Endodermal cell (in vitro differentiated cells): Measurements from ENCODE around the gene TM4SF5. TPM values are rescaled to one million over a fixed set of nuclear protein-coding genes. Genes with fewer than 3 reads are reported as not detected.

Source experiments
- DNase-seq: peaks from one replicate; pipeline ENCODE4 v3.0.0-alpha.2; 2017
- H3K27ac ChIP-seq: 2 replicates; pipeline ENCODE4 v1.5.1; 2013; ENCODE audit warnings: mild to moderate bottlenecking, low read depth, low read length, moderate library complexity
- H3K27me3 ChIP-seq: 2 replicates; pipeline ENCODE4 v1.6.1; 2013; ENCODE audit warnings: mild to moderate bottlenecking, low read length, moderate library complexity; ENCODE audit not compliant: insufficient read depth, control insufficient read depth, poor library complexity, severe bottlenecking
- H3K36me3 ChIP-seq: 2 replicates; pipeline ENCODE4 v1.7.0; 2013; ENCODE audit warnings: mild to moderate bottlenecking, low read length, moderate library complexity; ENCODE audit not compliant: control insufficient read depth, insufficient read depth
- H3K4me1 ChIP-seq: one replicate; pipeline ENCODE4 v1.7.0; 2013; ENCODE audit warnings: low read length; ENCODE audit not compliant: control insufficient read depth, insufficient read depth
- H3K4me3 ChIP-seq: 2 replicates; pipeline ENCODE4 v1.5.1; 2013; ENCODE audit warnings: mild to moderate bottlenecking, low read length, moderate library complexity
- H3K9ac ChIP-seq: 2 replicates; pipeline ENCODE4 v1.6.1; 2013; ENCODE audit warnings: mild to moderate bottlenecking, low read length, moderate library complexity; ENCODE audit not compliant: poor library complexity, severe bottlenecking; ENCODE audit errors: extremely low read depth
- H3K9me3 ChIP-seq: 2 replicates; pipeline ENCODE4 v1.6.1; 2013; ENCODE audit warnings: mild to moderate bottlenecking, low read length, moderate library complexity; ENCODE audit not compliant: control insufficient read depth
- H3K27ac Mint-ChIP-seq: 2 replicates; pipeline ENCODE4 v1.8.0; 2020; ENCODE audit warnings: mixed read lengths
- H3K27me3 Mint-ChIP-seq: 2 replicates; pipeline ENCODE4 v1.8.0; 2021; ENCODE audit warnings: mild to moderate bottlenecking, mixed read lengths; ENCODE audit not compliant: insufficient read depth
- H3K36me3 Mint-ChIP-seq: 2 replicates; pipeline ENCODE4 v1.8.0; 2020; ENCODE audit warnings: low read depth, mixed read lengths
- H3K4me1 Mint-ChIP-seq: 2 replicates; pipeline ENCODE4 v1.8.0; 2020; ENCODE audit warnings: mixed read lengths
- H3K4me3 Mint-ChIP-seq: 2 replicates; pipeline ENCODE4 v1.8.0; 2020; ENCODE audit warnings: mild to moderate bottlenecking, moderate library complexity, mixed read lengths
- H3K9me3 Mint-ChIP-seq: 2 replicates; pipeline ENCODE4 v1.8.0; 2020; ENCODE audit warnings: mild to moderate bottlenecking, mixed read lengths
- WGBS, 2 experiments: methylation state at CpG; one replicate each; pipeline versions ENCODE4 v1.1.5 to v1.1.7; 2013; ENCODE audit warnings: missing lambda C conversion rate in 2 of 2, mixed read lengths in 1 of 2; ENCODE audit not compliant: insufficient coverage in 1 of 2, insufficient read length in 1 of 2; 5-methylcytosine and 5-hydroxymethylcytosine counted together
- total RNA-seq, 2 donors: library from RNA; stranded (reverse); fragmentation: NEBNext Ultra II Directional in 1 of 2; extraction: Animal tissue kit (Norgen Biotek cat#: 25700) in 1 of 2; gene quantifications; 2 replicates in 1 of 2; 3 replicates in 1 of 2; pipeline ENCODE4 v1.2.1, GENCODE V29; 2021
- TF ChIP-seq, protein P1 (sequence below): fragments of 200-600 bp; sonication (generic); conservative IDR thresholded peaks from 2 replicates; pipeline ENCODE4 v1.5.0; 2021; ENCODE audit warnings: antibody characterized with exemption, mild to moderate bottlenecking

Gene TM4SF5
- total RNA-seq, 2 donors from 2014 or later = not detected

DNA sequence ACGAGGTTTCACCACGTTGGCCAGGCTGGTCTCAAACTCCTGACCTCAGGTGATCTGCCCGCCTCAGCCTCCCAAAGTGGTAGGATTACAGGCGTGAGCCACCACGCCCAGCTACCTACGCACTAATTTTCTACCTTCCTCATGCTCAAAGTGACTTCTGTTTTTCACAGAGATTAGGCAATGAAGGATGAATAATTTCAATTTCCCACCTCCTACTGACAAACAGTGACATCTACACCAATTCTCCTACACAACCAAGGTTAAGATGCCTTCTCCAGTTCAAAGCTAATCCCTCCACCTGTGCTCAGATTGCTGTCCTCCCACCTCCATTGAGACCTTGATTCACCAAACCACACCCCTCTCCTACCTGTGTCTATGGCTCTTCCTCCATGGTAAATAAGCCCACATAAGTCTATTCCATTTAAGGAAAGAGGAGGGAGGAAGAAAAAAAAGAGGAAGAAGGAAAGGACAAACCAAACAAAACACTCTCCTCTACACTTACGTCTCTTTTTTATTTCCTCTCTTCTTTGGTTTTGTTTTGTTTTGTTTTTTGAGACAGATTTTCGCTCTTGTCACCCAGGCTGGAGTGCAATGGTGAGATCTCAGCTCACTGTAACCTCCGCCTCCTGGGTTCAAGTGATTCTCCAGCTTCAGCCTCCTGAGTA is 45.9 kb upstream of the TM4SF5 start:
- Mint-ChIP-seq H3K36me3 (peaks cover 4% of the 10 kb centered on the region), H3K27me3 (peaks cover 10% of the 10 kb centered on the region), H3K9me3 (no peaks in the 10 kb centered on the region), H3K4me3 (no peak overlapping the region), H3K4me1 (peaks cover 3% of the 10 kb centered on the region), H3K27ac (no peak overlapping the region)
- no peak for DNase-seq
- Histone ChIP-seq H3K9me3 (no peaks in the 10 kb centered on the region), H3K4me3 (no peak overlapping the region), H3K4me1 (no peaks in the 10 kb centered on the region), H3K27me3 (no peaks in the 10 kb centered on the region), H3K9ac (no peak overlapping the region), H3K27ac (no peak overlapping the region), H3K36me3 (no peaks in the 10 kb centered on the region)
- 68 to 92% methylated on average over 4 to 8 of the region's 9 CpGs for WGBS, 2 experiments
- TF ChIP-seq, protein P1, sequence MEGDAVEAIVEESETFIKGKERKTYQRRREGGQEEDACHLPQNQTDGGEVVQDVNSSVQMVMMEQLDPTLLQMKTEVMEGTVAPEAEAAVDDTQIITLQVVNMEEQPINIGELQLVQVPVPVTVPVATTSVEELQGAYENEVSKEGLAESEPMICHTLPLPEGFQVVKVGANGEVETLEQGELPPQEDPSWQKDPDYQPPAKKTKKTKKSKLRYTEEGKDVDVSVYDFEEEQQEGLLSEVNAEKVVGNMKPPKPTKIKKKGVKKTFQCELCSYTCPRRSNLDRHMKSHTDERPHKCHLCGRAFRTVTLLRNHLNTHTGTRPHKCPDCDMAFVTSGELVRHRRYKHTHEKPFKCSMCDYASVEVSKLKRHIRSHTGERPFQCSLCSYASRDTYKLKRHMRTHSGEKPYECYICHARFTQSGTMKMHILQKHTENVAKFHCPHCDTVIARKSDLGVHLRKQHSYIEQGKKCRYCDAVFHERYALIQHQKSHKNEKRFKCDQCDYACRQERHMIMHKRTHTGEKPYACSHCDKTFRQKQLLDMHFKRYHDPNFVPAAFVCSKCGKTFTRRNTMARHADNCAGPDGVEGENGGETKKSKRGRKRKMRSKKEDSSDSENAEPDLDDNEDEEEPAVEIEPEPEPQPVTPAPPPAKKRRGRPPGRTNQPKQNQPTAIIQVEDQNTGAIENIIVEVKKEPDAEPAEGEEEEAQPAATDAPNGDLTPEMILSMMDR = no peak

DNA sequence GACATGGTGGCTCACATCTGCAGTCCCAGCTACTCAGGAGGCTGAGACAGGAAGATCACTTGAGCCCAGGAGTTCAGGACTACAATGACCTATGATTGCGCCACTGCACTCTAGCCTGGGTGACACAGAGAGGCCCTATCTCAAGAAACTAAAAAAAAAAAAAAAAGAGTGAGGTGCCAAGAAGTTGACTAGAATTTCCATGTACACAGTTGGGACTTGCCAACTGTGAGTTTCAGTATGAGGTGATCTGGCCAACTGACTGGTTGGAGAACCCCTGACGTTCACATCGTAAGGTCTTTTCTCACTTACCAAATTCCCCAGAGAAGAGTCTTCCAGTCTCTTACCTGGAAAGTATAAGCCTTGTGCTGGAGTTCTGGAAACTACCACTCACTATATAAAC is 43.6 kb upstream of the TM4SF5 start:
- H3K4me3 ChIP-seq = no peak overlapping the region
- Mint-ChIP-seq H3K4me1 (peaks cover 3% of the 10 kb centered on the region), H3K4me3 (no peak overlapping the region), H3K27ac (no peak overlapping the region), H3K36me3 (no peaks in the 10 kb centered on the region), H3K9me3 (no peaks in the 10 kb centered on the region), H3K27me3 (peaks cover 10% of the 10 kb centered on the region)
- H3K27me3 ChIP-seq = no peaks in the 10 kb centered on the region
- no peak overlapping the region for H3K9ac ChIP-seq
- H3K36me3 ChIP-seq = peaks cover 4% of the 10 kb centered on the region
- 60 to 87% methylated on average over 1 to 2 of the region's 3 CpGs for WGBS, 2 experiments
- TF ChIP-seq, protein P1 = no peak
- H3K9me3 ChIP-seq = no peaks in the 10 kb centered on the region
- no peaks in the 10 kb centered on the region for H3K4me1 ChIP-seq
- H3K27ac ChIP-seq = no peak overlapping the region
- no peak for DNase-seq

DNA sequence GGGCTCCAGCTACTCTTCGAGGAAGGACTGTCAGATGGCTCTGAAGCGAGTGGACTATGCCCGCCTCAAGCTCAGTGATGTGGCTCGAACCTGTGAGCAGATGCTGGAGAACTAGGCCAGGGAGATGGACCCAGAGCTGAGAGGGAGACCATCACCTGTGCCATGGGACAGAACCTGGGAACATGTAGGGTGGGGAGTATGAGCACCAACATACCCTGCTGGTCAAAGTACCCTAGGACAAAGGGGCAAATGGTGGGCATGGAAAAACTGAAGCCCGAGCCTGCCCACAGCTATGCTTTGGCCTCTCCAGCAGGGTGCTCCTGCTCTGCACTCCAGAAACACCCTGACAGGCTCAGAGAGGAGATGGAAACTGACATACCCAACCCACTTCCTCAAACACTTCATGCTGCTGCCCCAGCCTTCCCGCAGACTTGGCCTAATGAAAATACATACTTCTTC is 38.6 kb upstream of the TM4SF5 start:
- WGBS, 2 experiments = 92 to 95% methylated on average over 5 to 6 of the region's 6 CpGs

More for the DNA sequence above, 38.6 kb upstream of the TM4SF5 start:
- H3K36me3 ChIP-seq = peaks cover 4% of the 10 kb centered on the region
- peaks cover 2% of the 10 kb centered on the region for H3K36me3 Mint-ChIP-seq
- H3K27me3 Mint-ChIP-seq = peaks cover 36% of the 10 kb centered on the region
- no peak overlapping the region for H3K4me3 Mint-ChIP-seq
- TF ChIP-seq, protein P1 = peak; percentile 56
- H3K9ac ChIP-seq = no peak overlapping the region
- H3K27ac Mint-ChIP-seq = no peak overlapping the region
- no peak overlapping the region for H3K27ac ChIP-seq
- H3K9me3 ChIP-seq = no peaks in the 10 kb centered on the region
- no peaks in the 10 kb centered on the region for H3K9me3 Mint-ChIP-seq
- no peaks in the 10 kb centered on the region for H3K4me1 ChIP-seq
- H3K27me3 ChIP-seq = peaks cover 35% of the 10 kb centered on the region
- H3K4me3 ChIP-seq = no peak overlapping the region
- H3K4me1 Mint-ChIP-seq = peaks cover 3% of the 10 kb centered on the region
- peak; percentile 63 for DNase-seq
